CD4-positive, CD25-positive, alpha-beta regulatory T cell (primary cell): Measurements from ENCODE around the gene POLE3. TPM values are rescaled to one million over a fixed set of nuclear protein-coding genes. Genes with fewer than 3 reads are reported as not detected.
A peak's percentile ranks its signal among the peaks of the same experiment; 100 is the strongest.
"Not testable (repeated sequence)": the region's sequence is repeated elsewhere in the genome, so short reads cannot be mapped to it uniquely, and the experiment has no call there.

ENCODE experiments used
- ATAC-seq, 2 donors: fragments of 150-1000 bp; cut with Tn5 transposase; one replicate each; pipeline ENCODE4 v1.10.0; 2021; ENCODE audit warnings: low read depth in 2 of 2, moderate number of reproducible peaks in 2 of 2, moderate library complexity in 1 of 2
- DNase-seq, 3 donors: peaks; one replicate each; pipeline versions ENCODE4 v3.0.0 to v3.0.0-alpha.2; 2012 to 2022; ENCODE audit warnings: mixed read lengths in 1 of 3
- H3K27ac ChIP-seq: one replicate; pipeline ENCODE4 v1.7.0; 2013; ENCODE audit warnings: mild to moderate bottlenecking, low read length; ENCODE audit not compliant: insufficient read depth, poor library complexity, severe bottlenecking
- H3K27me3 ChIP-seq: one replicate; pipeline ENCODE4 v1.7.0; 2013; ENCODE audit warnings: low read length; ENCODE audit not compliant: control insufficient read depth, insufficient read depth
- H3K36me3 ChIP-seq: one replicate; pipeline ENCODE4 v1.7.0; 2013; ENCODE audit warnings: mild to moderate bottlenecking, low read length, moderate library complexity; ENCODE audit not compliant: control insufficient read depth, insufficient read depth
- H3K4me1 ChIP-seq: 2 replicates; pipeline ENCODE4 v1.7.0; 2013; ENCODE audit warnings: mild to moderate bottlenecking, low read length; ENCODE audit not compliant: insufficient read depth, control insufficient read depth, poor library complexity, severe bottlenecking
- H3K4me3 ChIP-seq: one replicate; pipeline ENCODE4 v1.7.0; 2013; ENCODE audit warnings: low read depth, mild to moderate bottlenecking, low read length, moderate library complexity
- H3K9me3 ChIP-seq, 2 experiments: 1 replicate in 1 of 2; 2 replicates in 1 of 2; pipeline ENCODE4 v1.7.0; 2013; ENCODE audit warnings: low read length in 2 of 2, mild to moderate bottlenecking in 1 of 2, moderate library complexity in 1 of 2; ENCODE audit not compliant: control insufficient read depth in 2 of 2
- H3K27ac Mint-ChIP-seq, 3 donors: one replicate each; pipeline ENCODE4 v1.8.0; 2020 to 2022; ENCODE audit warnings: mild to moderate bottlenecking in 3 of 3, mixed read lengths in 3 of 3, moderate library complexity in 2 of 3
- H3K27me3 Mint-ChIP-seq: one replicate; pipeline ENCODE4 v1.8.0; 2022; ENCODE audit warnings: mild to moderate bottlenecking, mixed read lengths
- H3K36me3 Mint-ChIP-seq: one replicate; pipeline ENCODE4 v1.8.0; 2020; ENCODE audit warnings: mixed read lengths
- H3K4me1 Mint-ChIP-seq, 4 donors: one replicate each; pipeline ENCODE4 v1.8.0; 2020 to 2022; ENCODE audit warnings: mixed read lengths in 4 of 4, mild to moderate bottlenecking in 1 of 4
- H3K4me3 Mint-ChIP-seq, 4 donors: one replicate each; pipeline ENCODE4 v1.8.0; 2020 to 2022; ENCODE audit warnings: mild to moderate bottlenecking in 4 of 4, mixed read lengths in 4 of 4, moderate library complexity in 3 of 4
- H3K9me3 Mint-ChIP-seq, 7 donors: one replicate each; pipeline ENCODE4 v1.8.0; 2020 to 2022; ENCODE audit warnings: mixed read lengths in 7 of 7, mild to moderate bottlenecking in 3 of 7, moderate library complexity in 2 of 7
- polyA plus RNA-seq, 4 donors: library from polyadenylated mRNA; unstranded; fragments of 300-500 nt; fragmentation: Illumina TruSeq; gene quantifications; one replicate each; pipeline ENCODE4 v1.2.3, GENCODE V29; 2021
- total RNA-seq: library from RNA; stranded (reverse); gene quantifications from one replicate; pipeline ENCODE4 v1.2.3, GENCODE V29; 2022

POLE3 gene
- total and polyA plus RNA-seq, 5 donors from 2014 or later, result 58.0 to 160 (median 136) TPM

DNA sequence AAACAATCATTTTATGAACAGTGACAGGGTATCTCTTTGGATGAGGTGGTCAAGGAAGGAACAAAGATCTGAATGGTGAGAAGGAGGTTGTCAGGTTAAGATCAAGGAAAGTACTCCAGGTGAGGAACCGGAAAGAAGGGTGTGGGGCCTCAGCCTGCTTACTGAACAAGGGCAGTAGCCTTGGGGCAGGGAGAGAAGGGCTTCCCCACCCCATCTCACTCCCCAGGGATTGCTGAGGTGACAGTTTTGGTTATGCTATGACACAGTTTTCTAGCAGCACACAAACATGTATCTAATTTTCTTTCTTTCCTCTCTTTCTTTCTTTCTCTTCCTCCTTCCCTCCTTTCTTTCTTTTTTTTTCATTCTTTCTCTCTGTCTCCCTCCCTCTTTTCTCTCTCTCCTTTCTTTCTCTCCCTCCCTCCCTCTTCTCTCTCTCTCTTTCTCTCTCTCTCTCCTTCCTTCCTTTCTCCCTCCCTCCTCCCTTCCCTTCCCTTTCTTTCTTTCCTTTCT, 29.6 kb downstream of the POLE3 start:
- no peaks in the 10 kb centered on the region for H3K27me3 Mint-ChIP-seq
- Histone ChIP-seq H3K4me1 (peaks cover 4% of the 10 kb centered on the region), H3K27ac (no peak overlapping the region), H3K36me3 (no peaks in the 10 kb centered on the region), H3K9me3 (no peaks in the 10 kb centered on the region), H3K27me3 (no peaks in the 10 kb centered on the region), H3K4me3 (no peak overlapping the region)
- peaks cover 10% of the 10 kb centered on the region for H3K36me3 Mint-ChIP-seq
- no peaks in the 10 kb centered on the region for H3K9me3 Mint-ChIP-seq
- ATAC-seq, result no peak
- H3K4me1 Mint-ChIP-seq, result peaks cover 0 to 5% (median 0%) of the 10 kb centered on the region in 4 donors
- H3K27ac Mint-ChIP-seq, result no peak overlapping the region
- DNase-seq, result peak in 1 of 3 donors; percentile 16
- H3K4me3 Mint-ChIP-seq, result no peak overlapping the region

DNA sequence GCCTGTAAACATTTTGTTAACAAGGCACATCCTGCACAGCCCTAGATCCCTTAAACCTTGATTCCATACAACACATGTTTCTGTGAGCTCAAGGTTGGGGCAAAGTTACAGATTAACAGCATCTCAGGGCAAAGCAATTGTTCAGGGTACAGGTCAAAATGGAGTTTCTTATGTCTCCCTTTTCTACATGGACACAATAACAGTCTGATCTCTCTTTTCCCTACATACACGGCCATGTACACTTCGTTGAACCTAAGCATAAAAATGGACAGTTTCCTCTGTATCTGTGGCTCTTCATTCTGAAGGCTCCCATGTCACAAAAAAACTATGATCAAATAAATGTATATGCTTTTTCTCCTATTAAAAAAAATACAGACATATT, 30.7 kb downstream of the POLE3 start:
- peak overlapping the region in 1 of 4 donors; percentile 69 for H3K4me3 Mint-ChIP-seq
- H3K27me3 Mint-ChIP-seq, ATAC-seq, H3K36me3 ChIP-seq, H3K9me3 ChIP-seq, H3K27me3 ChIP-seq, DNase-seq, H3K9me3 Mint-ChIP-seq, H3K36me3 Mint-ChIP-seq, H3K4me3 ChIP-seq, H3K27ac ChIP-seq: not testable (repeated sequence)
- peak overlapping the region in 1 of 3 donors; percentile 76 for H3K27ac Mint-ChIP-seq
- H3K4me1 ChIP-seq, result peaks cover 13% of the 10 kb centered on the region
- peaks cover 8 to 15% (median 10%) of the 10 kb centered on the region in 4 donors for H3K4me1 Mint-ChIP-seq

DNA sequence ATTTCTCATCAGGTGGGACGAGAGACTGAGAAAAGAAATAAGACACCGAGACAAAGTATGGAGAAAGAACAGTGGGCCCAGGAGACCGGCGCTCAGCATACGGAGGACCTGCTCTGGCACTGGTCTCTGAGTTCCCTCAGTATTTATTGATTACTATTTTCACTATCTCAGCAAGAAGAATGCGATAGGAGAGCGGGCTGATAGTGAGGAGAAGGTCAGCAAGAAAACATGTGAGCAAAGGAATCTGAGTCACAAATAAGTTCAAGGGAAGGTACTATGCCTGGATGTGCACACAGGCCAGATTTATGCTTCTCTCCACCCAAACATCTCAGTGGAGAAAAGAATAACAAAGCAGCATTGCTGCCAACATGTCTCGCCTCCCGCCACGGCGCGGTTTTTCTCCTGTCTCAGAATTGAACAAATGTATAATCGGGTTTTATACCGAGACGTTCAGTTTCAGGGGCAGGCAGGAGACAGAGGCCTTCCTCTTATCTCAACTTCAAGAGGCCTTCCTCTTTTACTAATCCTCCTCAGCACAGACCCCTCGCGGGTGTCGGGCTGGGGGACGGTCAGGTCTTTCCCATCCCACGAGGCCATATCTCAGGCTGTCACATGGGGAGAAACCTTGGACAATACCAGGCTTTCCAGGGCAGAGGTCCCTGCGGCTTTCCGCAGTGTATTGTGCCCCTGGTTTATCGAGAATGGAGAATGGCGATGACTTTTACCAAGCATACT, 31.2 kb downstream of the POLE3 start:
- H3K36me3 Mint-ChIP-seq, H3K9me3 Mint-ChIP-seq, H3K4me3 ChIP-seq, H3K9me3 ChIP-seq, H3K36me3 ChIP-seq, ATAC-seq, DNase-seq, H3K27me3 Mint-ChIP-seq, H3K27ac ChIP-seq, H3K27me3 ChIP-seq: not testable (repeated sequence)
- peaks cover 13% of the 10 kb centered on the region for H3K4me1 ChIP-seq
- Mint-ChIP-seq H3K27ac (peak overlapping the region in 2 of 3 donors; percentile 54 to 59), H3K4me1 (peaks cover 8 to 21% (median 14%) of the 10 kb centered on the region in 4 donors), H3K4me3 (peak overlapping the region; percentile 3 to 73 (median 64))

DNA sequence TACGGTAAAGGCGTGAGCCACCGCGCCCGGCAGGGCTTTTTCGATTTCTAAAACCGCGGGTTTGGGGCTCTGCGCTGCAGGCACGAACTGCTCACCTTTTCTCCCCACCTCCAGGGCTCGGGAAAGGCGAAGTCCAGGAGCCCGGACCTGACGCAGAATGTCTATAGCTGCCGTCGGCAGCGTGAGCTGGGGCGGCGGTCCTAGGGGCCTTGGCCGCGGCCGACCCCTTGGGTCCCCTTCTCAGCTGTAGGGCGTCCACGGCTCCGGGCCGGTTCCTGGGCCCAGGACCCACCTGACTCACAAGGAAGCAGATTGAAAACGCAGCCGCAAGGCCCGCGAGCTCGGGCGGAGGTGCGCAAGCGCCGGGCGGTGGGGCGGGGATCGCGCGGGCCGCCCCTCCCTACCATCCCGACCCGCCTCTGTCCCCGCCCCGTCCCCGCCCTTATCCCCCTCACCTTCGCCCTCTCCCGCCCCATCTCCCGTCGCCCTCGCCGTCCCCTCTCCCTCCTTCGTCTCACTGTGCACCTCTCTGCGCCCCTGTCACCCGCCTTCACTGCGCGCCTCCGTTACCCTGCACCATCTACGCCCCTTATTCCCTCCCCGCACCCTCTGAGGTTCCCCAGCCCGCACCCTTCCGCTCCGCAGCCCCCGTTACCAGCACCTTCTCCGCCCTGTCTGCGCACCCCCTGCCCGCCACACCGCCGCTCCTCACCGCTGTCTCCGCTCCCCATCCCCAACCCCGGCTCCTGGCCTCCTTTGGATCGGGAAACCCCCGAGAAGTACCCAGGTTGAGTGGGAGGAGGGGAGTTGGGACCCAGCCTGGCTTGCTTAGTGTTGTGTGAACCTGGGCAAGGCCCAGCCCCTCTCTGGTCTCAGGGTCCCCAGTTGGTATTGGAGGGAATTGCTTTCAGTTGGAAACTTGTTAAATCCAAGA, 33.6 kb downstream of the POLE3 start, which contains the start of gene HDHD3:
Gene HDHD3 (minus strand): TSS at position 353 of the 934 bp plus-strand sequence. CDS start 2,632 bp downstream, outside the sequence.
- Mint-ChIP-seq H3K4me1 (peaks cover 8 to 24% (median 15%) of the 10 kb centered on the region in 4 donors), H3K27ac (peak within 1 kb of the TSS; percentile 80 to 86 (median 86)), H3K9me3 (no peaks in the 10 kb centered on the region), H3K27me3 (no peaks in the 10 kb centered on the region), H3K4me3 (peak within 1 kb of the TSS; percentile 87 to 92 (median 90)), H3K36me3 (peaks cover 6% of the 10 kb centered on the region)
- no peaks in the 10 kb centered on the region for H3K9me3 ChIP-seq
- peaks cover 19% of the 10 kb centered on the region for H3K36me3 ChIP-seq
- H3K27me3 ChIP-seq, result no peaks in the 10 kb centered on the region
- DNase-seq (peak; percentile 78 to 89 (median 82)), ATAC-seq (peak; percentile 85 to 88)
- H3K4me1 ChIP-seq, result peaks cover 13% of the 10 kb centered on the region
- peak within 1 kb of the TSS; percentile 58 for H3K4me3 ChIP-seq
- H3K27ac ChIP-seq, result peak within 1 kb of the TSS; percentile 69

DNA sequence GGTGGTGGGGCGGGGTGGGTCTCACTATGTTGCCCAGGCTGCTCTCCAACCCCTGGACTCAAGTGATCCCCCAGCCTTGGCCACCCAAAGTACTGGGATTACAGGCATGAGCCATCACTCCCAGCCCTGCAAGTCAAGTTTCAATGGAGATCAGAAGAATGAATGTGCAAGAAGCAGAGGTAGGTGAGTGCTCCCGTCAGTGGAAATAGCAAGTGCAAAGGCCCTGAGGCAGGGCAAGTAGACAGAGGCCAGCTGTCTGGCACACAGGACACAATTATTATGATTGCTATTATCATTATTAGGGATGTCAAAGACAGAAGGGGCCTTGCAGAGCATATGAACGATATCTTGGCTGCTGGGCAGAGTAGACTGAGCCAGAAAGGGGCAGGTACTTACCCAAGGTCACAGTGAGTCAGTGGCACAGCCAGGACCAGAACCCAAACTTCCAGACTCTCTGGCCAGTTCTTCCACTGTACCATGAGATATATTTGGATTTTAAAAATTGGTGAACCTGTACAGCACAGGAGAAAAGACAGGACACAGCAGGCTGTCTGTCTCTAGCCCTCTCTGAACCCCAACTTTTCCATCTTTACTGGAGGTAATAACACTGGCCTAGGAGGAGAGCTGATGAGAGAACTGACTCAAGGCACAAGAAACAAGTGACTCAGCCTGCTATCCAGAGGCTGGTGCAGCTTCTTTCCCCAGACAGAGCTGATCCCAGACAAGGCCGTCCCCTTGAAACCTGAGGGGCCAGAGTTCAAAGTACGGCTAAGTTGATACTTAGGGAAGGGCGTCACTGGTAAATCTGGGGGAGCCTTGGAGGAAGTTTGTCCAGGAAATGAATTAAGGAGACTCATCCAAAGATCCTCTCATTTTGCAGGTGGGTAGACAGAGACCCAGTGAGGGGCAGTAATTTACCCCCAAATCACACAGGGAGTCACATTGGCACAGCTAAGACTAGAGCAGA, 35.1 kb downstream of the POLE3 start:
- H3K36me3 ChIP-seq, result peaks cover 19% of the 10 kb centered on the region
- H3K4me3 ChIP-seq, result peak overlapping the region; percentile 58
- Mint-ChIP-seq H3K4me1 (peaks cover 8 to 22% (median 15%) of the 10 kb centered on the region in 4 donors), H3K9me3 (no peaks in the 10 kb centered on the region), H3K36me3 (peaks cover 6% of the 10 kb centered on the region), H3K27me3 (no peaks in the 10 kb centered on the region), H3K4me3 (peak overlapping the region; percentile 87 to 92 (median 90)), H3K27ac (peak overlapping the region; percentile 85 to 86 (median 86))
- DNase-seq, result no peak
- H3K27ac ChIP-seq, result no peak overlapping the region
- peaks cover 13% of the 10 kb centered on the region for H3K4me1 ChIP-seq
- ATAC-seq, result no peak
- no peaks in the 10 kb centered on the region for H3K27me3 ChIP-seq
- no peaks in the 10 kb centered on the region for H3K9me3 ChIP-seq

DNA sequence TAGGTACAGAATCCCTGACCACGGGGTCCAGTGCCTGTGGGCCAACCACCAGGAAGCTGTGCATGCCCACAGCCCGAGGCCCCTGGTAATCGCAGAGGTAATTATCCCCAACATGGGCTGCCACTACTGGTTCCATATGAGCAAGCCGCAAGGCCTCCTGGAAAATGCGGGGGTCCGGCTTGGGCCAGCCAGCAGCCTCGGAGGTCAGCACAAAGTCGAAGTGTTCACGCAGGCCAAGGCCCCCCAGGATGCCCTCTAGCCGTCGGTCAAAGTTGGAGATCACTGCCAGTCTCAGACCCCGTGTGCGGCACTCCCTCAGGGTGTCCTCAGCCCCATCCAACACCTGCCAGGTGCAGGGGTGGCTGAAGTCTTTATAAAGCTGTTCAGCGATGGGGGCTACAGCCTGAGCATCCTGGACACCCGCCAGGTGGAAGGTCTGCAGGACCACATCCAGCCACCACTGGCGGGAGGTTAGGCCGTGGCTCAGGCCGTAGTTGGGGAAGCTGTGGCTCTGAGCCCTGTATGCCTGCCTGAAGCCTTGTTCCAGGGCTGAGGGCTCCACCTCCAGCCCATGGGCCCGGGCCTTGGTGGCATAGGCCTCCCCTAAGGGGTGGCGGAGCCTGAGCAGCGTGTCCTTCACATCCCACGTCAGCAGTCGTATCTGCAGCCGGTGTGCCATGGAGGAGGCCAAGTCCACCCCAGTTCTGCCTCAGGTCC, 36.6 kb downstream of the POLE3 start:
- H3K27me3 Mint-ChIP-seq, result no peaks in the 10 kb centered on the region
- Histone ChIP-seq H3K27ac (no peak overlapping the region), H3K4me3 (no peak overlapping the region), H3K9me3 (no peaks in the 10 kb centered on the region), H3K4me1 (peaks cover 13% of the 10 kb centered on the region), H3K27me3 (no peaks in the 10 kb centered on the region), H3K36me3 (peaks cover 19% of the 10 kb centered on the region)
- ATAC-seq (no peak), DNase-seq (no peak)
- peaks cover 6% of the 10 kb centered on the region for H3K36me3 Mint-ChIP-seq
- H3K4me1 Mint-ChIP-seq, result peaks cover 8 to 22% (median 15%) of the 10 kb centered on the region in 4 donors
- H3K9me3 Mint-ChIP-seq, result no peaks in the 10 kb centered on the region
- peak overlapping the region in 2 of 4 donors; percentile 77 to 87 for H3K4me3 Mint-ChIP-seq
- H3K27ac Mint-ChIP-seq, result no peak overlapping the region
